ENCODE results near the gene DNAJB13.

The DNAJB13 gene

DNA sequence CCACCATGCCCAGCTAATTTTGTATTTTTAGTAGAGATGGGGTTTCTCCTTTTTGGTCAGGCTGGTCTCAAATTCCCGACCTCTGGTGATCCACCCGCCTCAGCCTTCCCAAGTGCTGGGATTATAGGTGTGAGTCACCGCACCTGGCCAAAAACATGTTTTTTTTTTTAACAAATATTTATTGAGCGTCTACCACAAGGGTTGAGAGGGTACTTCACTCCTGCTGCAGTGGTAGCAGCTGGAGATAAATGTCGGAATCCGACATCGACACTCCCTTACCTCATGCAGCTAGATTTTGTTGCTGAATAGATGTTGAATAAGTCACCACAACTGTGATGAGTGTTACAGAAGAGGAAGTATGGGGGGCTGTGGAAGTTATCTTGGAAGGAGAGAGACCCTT, 971 bp downstream of the DNAJB13 start:
- DNase-seq (ENCODE audit: low read depth): no peak

DNA sequence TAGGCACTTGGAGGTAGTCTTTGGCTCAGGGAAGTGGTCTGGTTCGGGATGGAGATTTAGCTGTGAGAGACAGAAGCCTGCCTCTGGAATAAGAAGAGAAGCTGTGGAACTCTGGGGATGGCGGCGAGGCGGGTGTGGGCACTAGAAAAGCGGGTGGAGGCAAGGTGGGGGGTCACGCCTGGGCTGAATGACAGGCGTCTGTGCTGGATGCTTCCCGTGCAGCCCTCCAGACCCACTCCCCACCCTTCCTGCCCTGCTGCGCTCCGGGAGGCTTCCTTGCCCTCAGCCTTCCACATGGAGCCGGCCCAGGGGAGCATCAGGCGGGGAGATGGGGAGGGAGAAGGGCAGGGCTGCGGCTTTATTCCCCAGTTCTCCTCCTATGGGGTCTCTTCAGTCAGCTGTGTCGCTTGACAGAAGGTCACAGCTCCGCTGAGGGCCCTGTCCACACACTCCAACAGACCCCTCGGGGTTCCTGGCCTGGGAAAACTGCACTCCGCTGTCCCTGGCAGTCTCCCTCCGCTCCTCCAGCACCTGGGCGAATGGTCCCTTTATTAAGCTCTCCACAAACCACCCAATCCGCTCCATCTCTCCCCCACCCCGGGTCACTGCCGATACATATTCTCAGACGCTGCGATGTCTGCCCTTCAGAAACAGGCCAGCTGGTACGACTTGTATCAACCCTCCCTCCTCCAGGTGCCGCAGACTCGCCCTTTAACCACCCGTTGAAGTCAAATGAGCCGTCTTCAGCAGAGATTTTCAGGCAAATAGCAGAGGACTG, 6.2 kb downstream of the DNAJB13 start:
- no peak for DNase-seq (ENCODE audit: low read depth)

DNA sequence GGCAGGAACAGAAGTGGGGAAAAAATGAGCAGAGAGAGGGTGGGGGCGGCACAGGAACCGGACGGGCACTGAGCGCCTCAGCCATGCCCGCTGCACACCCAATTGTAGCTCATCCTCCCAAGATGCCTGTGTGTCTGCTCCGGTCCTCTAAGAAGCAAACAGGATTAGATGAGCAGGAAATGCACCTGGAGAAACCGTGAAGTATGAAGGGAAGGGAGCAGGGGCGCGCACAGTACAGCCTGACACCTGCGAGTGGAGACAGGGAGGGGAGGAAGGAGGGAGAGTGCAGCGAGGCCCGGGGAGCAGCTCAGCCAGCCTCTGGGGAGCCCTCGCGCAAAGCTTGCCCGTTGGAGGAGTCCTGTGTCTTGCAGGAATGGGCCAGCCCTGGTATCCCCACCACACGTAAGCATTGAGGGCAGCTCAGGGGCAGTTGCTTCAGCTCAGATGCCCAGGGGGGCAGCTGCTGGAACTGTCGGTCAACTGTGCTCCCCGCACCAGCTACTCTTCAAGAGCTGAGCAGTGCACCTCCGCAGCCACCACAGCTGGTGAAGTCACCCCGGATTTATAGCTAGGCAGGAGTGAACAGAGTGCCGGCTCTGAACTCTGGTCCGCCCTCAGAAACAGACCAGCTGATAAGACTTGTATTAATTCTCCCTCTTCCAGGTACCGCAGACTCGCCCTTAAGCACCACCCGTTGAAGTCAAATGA, 7.0 kb downstream of the DNAJB13 start:
- no peak for DNase-seq (ENCODE audit: low read depth)

DNA sequence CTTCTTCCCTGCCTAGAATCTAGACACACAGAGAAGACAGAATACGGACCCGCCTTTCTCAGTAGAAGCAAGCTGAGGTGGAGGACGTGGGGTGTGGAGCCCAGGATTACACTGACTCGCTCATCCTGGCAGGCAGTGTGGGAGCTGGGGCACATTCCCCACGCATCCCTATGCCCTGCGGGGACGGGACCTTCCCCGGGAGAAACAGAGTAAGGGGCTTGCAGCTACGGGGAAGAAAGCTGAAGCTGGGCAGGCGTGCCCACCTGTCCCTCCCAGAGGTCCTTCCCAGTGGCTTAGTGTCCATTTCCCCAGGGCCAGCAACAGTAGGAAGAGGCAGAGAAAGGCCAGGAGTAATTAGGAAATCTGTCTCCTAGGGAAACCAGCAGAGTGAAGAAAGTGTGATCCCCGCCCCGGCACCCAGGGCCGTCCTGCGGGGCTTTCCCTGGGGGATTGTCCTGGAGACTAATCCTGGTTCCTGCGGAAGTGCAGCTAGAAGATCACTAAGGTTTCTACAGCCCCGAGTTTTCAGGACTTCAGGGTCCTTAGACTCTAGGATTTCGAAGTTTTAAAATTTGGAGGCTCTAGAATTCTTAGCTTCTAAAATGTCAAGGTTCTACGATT, 7.8 kb downstream of the DNAJB13 start:
- no peak for DNase-seq (ENCODE audit: low read depth)

DNA sequence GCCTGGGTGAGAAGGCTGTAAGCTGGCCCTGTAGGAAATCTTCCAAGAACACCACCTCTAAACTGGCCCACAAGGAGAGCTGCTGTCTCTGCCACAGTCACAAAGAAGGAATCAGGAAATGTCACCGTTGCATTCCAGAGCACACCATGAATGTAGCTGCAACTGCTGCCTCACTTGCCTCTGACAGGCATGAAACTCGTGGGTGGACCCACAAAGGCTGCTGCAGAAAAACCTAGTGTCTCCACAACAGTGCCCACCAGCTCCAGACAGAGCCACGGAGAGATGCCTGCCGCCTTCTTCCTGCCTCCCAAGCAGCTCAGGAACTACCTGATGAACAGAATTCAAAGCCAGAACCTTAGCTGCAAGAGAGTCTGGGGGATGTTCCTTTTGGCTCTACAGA, 10.5 kb downstream of the DNAJB13 start:
- no peak for DNase-seq (ENCODE audit: low read depth)

DNA sequence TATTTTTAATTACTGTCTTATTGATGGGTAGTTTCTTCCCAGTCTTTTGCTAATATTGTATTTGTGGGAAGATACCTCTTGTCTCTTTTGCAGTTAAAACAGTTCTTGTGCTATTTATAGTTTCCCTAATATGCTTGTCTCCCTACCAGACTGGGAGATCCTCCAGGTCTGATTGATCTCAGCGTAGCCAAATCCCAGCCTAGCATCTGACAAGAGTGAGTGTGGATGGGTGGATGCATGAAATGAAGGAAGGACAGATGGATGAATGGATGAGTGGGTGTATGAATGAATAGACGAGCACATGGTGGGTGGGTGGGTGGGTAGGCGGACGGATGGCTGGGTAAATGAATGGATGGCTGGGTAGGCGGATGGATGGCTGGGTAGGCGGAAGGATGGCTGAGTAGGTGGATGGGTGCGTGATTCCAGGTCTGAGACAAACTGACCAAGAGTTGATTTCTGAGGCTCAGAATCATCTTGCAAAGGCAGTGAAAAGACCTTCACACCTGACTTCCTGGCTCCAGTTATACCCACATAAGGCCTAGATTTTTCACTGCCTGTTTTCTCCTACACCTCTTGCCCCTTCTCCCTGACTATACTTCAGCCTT, 11.4 kb downstream of the DNAJB13 start:
- DNase-seq (ENCODE audit: low read depth): no peak

DNA sequence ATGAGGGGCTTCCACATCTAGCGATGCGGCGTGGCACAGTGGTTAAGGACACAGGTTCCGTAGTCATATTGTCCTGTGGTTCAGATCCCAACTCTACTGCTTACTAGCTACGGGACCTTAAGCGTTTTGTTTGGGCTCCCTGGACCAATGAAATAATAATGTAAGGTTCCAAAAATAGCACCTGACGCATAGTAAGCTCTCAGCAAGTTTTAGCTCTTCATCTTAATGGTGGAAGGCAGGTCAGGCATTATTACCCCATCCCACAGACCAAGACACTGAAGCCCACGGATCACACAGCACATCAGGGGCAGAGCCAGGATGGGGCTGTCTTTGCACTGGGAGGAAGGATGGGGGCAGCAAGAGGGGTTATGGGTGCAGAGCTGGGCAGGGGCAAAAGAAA, 13.0 kb downstream of the DNAJB13 start:
- no peak for DNase-seq (ENCODE audit: low read depth)

DNA sequence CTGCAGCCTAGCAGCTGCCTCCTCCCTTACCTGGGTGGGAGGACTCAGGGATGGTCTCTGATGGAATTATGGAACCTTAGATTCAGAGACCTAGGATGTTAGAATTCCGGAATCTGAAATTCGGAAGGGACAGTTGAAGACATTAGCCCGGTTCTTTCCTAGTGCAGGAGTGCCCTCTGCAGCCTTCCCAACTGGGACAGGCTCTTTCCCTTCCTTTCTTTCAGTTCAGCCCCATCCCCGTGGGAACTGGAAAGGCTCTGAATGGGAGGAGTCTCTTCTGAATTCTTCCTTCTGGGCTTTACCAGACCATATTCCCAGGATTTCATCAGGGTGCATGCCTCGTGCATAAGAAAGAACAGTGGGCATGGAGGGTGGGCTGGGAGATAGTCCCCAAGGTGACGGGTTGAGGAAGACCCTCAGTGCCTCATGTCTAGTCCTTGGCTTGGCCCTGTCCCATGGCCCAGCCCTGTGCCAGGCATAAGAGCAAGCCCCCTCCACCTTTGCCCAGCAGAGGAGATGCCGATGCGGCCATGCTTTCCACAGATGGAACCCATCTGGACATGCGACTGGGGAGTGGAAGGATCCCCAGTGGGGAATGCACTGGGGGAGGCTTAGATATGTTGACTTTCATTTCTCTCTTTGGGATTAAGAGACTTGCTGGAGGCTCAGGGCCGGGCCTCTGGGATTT, 14.4 kb downstream of the DNAJB13 start:
- DNase-seq (ENCODE audit: low read depth): no peak

DNA sequence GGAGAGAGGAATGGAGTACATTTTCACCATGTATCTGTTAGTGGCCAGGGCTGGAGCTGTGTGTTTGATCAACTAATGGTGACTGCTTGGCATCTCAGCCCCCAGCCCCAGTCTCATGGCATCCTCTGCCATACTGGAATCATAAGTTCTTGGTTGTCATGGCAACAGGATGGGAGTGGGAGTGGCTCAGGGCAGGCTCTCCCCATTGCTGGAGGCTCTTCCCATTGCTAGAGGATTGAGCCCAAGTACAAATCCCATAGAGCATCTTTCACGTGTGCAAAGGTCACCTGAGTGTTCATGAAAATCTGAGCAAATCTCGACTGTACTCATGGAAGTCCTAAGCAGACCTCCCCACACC, 14.9 kb downstream of the DNAJB13 start:
- DNase-seq (ENCODE audit: low read depth): no peak

DNA sequence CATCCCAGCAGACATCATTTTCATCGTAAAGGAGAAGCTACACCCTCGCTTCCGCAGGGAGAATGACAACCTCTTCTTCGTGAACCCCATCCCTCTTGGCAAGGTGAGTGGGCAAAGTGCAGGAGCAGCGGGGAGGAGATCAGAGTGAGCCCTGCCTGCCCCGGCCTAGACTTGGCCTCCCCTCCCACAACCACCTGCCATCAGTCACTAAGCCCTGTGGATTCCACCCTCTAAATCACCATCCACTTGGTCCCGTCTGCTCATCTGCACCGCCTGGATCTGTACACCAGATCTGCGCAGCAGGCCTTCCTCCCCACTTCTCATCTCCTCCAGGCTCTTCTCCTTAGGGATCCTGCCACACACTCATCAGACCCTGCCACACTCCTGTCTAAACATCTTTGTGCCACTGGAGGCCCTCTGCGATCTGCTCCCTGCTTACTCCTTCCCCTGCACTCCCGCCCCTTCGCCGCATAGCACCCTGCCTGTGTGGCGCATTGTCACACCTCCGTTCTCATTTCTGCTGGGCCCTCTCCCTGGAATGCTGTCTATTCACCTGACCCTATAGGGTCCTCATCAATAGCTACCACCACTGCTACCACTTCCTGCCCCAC, 17.6 kb downstream of the DNAJB13 start:
- no peak for DNase-seq (ENCODE audit: low read depth)

DNA sequence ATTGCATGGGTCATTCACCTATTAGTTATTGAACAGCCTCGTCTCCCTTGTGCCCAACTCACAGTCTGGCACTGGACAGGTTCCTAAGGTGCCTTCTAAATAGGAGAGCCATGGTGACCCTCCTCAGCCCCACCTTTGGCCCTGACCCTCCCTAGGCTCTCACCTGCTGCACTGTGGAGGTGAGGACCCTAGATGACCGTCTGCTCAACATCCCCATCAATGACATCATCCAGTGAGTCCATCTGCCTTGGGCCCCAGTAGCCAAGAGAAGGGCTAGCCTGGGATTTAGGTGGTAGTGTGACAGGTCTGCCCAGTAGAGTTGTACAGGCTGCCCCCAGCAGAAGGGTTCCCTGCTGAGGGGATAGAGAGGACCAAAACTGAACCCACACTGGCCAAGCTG, 18.3 kb downstream of the DNAJB13 start:
- no peak for DNase-seq (ENCODE audit: low read depth)

DNA sequence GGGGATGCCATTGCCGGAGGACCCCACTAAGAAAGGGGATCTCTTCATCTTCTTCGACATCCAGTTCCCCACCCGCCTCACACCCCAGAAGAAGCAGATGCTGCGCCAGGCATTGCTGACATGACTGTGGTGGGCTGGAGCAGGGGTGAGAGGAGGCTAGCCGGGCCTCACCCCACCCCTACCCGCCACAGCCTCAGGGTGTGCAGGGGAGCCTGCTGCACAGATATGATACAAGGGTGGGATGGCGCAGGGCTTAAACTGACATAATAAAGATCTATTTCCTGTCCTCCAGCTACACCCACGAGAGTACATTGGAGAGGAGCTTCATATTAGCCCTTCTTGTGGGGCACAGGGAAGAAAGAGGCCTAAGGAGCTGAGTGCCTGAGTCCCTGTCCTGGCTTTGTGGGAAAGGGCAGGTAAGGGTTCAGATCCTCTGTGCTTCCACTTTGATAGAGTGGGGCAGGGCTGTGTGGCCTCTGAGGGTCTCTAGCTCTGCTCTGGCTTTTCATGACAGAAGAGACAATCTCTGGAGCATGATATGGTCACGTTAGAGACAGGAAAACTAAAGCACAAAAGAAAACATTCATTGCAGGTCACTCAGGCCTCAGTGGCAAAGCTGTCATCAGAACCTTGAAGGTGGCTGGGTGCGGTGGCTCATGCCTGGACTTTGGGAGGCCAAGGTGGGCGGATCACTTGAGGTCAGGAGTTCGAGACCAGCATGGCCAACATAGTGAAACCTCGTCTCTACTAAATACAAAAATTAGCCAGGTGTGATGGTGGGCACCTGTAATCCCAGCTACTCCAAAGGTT, 19.4 kb downstream of the DNAJB13 start:
- DNase-seq (ENCODE audit: low read depth): no peak

DNA sequence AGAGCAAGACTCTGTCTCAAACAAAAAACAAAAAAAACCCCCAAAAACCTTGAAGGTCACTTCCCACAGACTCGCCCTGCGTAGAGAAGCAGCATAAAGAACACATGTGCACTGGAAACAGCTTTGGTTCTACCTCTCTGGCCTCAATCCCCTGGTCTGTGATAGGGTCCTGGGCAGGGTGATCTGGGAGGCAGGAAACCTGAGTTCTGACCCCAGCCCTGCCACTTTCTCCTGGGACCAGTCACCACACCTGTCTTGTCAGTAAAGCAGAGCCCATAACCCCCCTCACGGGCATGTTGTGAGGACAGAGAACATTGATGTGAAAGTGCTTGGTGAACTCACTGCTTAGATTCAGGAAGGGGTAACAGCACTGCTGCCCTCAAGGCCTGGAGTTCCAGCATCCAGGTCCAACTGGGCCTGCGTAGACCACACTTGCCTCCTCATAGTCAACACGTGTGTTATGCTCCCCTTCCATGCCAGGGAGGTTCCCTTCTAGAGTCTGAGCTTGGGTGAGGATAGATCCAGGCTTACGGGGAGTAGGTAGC, 20.4 kb downstream of the DNAJB13 start:
- no peak for DNase-seq (ENCODE audit: low read depth)

DNA sequence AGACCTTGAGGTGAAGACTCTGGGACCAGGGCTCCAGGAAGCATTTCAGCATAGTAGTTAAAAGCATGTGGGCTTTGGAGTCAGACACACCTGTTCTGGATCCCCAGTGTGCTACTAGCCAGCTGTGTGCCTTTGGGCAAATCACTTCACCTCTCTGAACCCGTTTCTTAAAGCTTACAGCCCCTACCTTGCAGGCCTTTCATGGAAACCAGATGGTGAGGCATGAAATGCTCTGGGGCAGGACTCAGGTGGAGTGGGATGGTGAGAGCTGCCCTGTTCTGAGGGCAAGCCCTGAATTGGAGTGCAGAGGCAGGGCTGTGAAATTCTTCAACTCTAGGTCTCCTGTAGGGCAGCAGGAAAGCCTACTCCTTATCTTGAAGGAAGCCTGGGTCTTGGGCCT, 21.4 kb downstream of the DNAJB13 start:
- DNase-seq (ENCODE audit: low read depth): no peak

DNA sequence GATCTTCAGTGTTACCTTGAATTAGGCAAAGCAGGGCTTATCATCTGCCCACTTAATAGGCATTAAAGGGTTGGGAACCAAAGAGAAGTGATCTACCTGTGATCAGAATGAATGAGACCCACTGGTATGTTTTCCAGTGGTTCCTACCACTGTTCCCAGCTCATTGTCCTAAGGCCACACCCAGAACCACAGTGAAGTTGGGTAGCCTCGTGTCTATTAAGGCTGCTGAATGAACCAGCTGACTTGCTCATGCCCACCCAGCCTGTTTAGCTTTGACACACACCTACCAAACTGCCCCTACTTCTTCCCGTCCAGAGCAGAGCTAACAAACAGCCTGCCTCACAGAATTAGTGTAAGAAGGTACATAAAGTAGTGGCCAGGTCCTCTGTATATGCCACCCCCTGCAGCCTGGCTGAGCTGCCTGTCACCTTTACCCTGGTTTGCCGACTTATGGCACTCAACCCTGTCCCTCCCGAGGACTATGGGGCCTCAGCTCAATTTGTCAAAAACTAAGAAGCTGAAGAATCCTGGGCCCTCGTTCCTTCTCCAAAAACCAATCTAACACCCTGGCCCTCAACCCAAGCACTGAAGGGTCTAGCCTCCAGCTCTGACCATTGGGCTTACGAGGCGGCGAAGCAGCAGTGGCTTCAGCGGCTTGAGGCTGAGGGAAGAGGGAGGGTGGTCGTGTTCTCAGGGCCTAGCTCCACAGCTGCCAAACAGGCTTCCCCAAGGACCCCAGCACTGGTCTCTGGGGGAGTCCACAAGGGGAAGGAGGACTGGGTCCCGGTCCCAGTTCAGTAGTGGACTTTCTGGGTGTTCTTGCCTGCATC, 22.0 kb downstream of the DNAJB13 start:
- DNase-seq (ENCODE audit: low read depth): no peak

DNA sequence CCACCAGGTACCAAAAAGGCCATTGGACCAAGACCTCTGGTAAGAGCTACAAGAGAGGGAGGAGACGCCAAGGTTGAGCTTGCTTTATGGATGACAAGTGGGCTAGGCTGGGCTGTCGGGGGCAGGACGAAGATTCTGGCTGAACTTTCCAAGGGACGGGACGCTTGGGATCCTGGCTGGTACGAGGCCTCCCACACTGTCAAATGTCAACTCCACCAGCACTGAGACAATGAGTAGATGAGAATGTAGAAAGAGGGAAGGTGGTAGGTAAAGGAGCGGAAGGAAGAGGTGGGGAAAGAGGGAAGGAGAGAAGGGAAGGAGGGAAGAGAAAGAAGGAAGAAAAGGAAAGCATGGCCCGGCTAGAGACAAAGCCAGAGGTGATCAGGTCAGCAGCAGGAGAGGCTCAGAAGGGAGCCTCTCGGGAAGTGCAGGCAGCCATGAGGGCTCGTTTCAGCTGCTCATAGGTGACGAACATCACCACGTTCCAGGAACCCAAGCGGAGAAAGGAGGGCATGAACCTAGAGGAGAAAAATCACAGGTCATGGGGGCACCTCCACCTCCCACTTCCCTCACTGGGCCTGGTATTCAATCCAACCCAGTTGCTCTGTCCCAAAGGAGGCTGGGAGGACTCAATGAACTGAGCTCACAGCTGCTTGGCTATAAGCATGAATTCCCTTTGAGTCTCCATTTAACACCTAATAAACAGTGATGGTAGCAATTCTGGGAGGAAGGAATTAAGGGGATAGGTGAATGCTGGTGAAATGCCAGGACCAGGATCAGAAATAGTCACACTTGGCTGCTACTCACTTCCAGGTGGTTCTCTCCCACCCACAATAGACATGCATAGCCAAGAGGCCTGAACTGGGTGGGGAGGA, 24.0 kb downstream of the DNAJB13 start:
- DNase-seq (ENCODE audit: low read depth): no peak

DNA sequence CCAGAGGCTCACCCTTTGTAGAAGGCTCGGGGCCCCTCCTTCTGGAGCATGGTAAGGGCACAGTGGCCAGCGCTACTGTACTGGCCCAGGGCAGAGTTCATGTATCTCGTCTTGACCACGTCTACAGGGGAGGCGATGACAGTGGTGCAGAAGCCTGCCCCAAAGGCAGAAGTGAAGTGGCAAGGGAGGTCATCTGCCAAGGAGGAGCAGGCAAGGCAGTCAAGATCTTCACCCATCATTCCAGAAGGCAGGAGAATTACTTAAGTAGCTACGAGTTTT, 24.6 kb downstream of the DNAJB13 start:
- no peak for DNase-seq (ENCODE audit: low read depth)

DNA sequence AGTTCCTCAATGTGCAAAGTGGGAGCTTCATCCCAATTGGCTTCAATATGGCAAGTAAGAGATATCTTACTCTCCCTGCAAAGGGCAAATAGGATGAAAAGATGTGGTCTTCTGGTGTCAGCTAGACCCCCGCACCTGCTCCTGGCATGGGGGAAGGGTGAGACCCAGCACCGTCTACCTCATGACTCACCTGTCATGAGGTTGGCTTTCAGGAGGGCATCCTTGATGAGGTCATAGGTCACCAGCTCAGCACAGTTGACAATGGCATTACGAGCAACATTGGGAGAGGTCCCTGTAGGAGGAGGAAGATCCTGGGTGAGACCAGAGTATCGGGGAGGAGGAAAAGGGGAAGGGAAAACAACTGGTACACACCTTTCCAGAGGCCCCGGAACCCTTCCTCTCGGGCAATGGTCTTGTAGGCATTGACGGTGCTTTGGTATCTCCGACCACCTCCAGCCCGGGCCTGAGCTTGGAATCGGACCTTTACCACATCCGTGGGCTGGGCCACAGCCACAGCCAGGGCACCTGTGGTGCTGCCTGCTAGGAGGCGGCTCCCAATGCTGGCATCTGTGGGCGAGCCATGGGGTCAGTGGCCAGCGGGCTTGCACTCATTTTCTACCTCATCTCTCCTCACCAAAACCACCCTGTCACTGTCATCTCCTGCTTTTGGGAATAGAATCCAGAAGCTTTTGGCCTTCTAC, 25.8 kb downstream of the DNAJB13 start:
- no peak for DNase-seq (ENCODE audit: low read depth)

Data from fibroblast of the conjunctiva (primary cell).